NCI-H128 (cell line): ENCODE results near the gene CPT1B.

Source experiments
- DNase-seq: peaks from one replicate; lab custom pipeline; 2025; ENCODE audit not compliant: unreplicated experiment; lab: John Stamatoyannopoulos, UW

Gene CPT1B

GRCh38 chr22:50571264-50572175 lies 6.7 kb downstream of the CPT1B start:
- no peak for DNase-seq

GRCh38 chr22:50570861-50571260 lies 7.4 kb downstream of the CPT1B start:
- DNase-seq, result no peak

GRCh38 chr22:50569896-50570535 lies 8.2 kb downstream of the CPT1B start:
- no peak for DNase-seq

GRCh38 chr22:50569041-50569459 lies 9.2 kb downstream of the CPT1B start:
- no peak for DNase-seq

- no peak for DNase-seq
Measured at GRCh38 chr22:50568626-50569025, 9.6 kb downstream of the CPT1B start.

- DNase-seq, result no peak
Measured at GRCh38 chr22:50567721-50568252, 10.4 kb downstream of the CPT1B start.

GRCh38 chr22:50564289-50564688 lies 13.9 kb downstream of the CPT1B start:
- DNase-seq, result no peak

- no peak for DNase-seq
Measured at GRCh38 chr22:50563413-50564160, 14.6 kb downstream of the CPT1B start.

GRCh38 chr22:50562523-50563412 lies 15.5 kb downstream of the CPT1B start, which contains the start of gene SYCE3:
Gene SYCE3, minus strand, starts transcription at chr22:50562919. Its CDS starts 6,514 bp downstream, at chr22:50556405.
- peak; percentile 78 for DNase-seq

GRCh38 chr22:50561401-50562358 lies 16.5 kb downstream of the CPT1B start:
- DNase-seq, result no peak

- no peak for DNase-seq
Measured at GRCh38 chr22:50560034-50560433, 18.2 kb downstream of the CPT1B start.

- DNase-seq, result no peak
Measured at GRCh38 chr22:50556703-50557102, 21.5 kb downstream of the CPT1B start.

- DNase-seq, result no peak
Measured at GRCh38 chr22:50553310-50553709, 24.9 kb downstream of the CPT1B start.

- no peak for DNase-seq
Measured at GRCh38 chr22:50551160-50551752, 27.0 kb downstream of the CPT1B start.

GRCh38 chr22:50550395-50550794 lies 27.8 kb downstream of the CPT1B start:
- no peak for DNase-seq

- no peak for DNase-seq
Measured at GRCh38 chr22:50548921-50549790, 29.1 kb downstream of the CPT1B start.

- no peak for DNase-seq
Measured at GRCh38 chr22:50548040-50548920, 29.9 kb downstream of the CPT1B start.
